Smooth muscle cell (in vitro differentiated cells): ENCODE results near the gene ETAA1. TPM values are rescaled to one million over a fixed set of nuclear protein-coding genes. Genes with fewer than 3 reads are reported as not detected.
A peak's percentile ranks its signal among the peaks of the same experiment; 100 is the strongest.

Source experiments
- DNase-seq: peaks from one replicate; lab custom pipeline; 2025; ENCODE audit not compliant: unreplicated experiment; lab: John Stamatoyannopoulos, UW
- H2AFZ ChIP-seq: fragments of 200-600 bp; sonication (generic); 2 replicates; pipeline ENCODE4 v1.6.0; 2016; ENCODE audit warnings: antibody characterized with exemption, low read depth, mild to moderate bottlenecking
- H3F3A ChIP-seq: fragments of 200-600 bp; sonication (generic); 2 replicates; pipeline ENCODE4 v1.6.0; 2017; ENCODE audit warnings: antibody characterized with exemption, low read depth
- H3K27ac ChIP-seq: fragments of 200-600 bp; sonication (generic); 2 replicates; pipeline ENCODE4 v1.5.1; 2016; ENCODE audit warnings: low read depth, mild to moderate bottlenecking
- H3K27me3 ChIP-seq: fragments of 200-600 bp; sonication (generic); 2 replicates; pipeline ENCODE4 v1.6.1; 2016; ENCODE audit warnings: low read depth, mild to moderate bottlenecking
- H3K36me3 ChIP-seq: fragments of 200-600 bp; sonication (generic); 2 replicates; pipeline ENCODE4 v1.5.1; 2016; ENCODE audit warnings: low read depth
- H3K4me1 ChIP-seq: fragments of 200-600 bp; sonication (generic); 2 replicates; pipeline ENCODE4 v1.5.1; 2016; ENCODE audit warnings: low read depth
- H3K4me2 ChIP-seq: fragments of 200-600 bp; sonication (generic); 2 replicates; pipeline ENCODE4 v1.6.0; 2016; ENCODE audit warnings: mild to moderate bottlenecking
- H3K4me3 ChIP-seq: fragments of 200-600 bp; sonication (generic); 2 replicates; pipeline ENCODE4 v1.5.1; 2016; ENCODE audit warnings: mild to moderate bottlenecking
- H3K79me2 ChIP-seq: fragments of 200-600 bp; sonication (generic); 2 replicates; pipeline ENCODE4 v1.6.0; 2016; ENCODE audit warnings: low read depth, mild to moderate bottlenecking
- H3K9ac ChIP-seq: fragments of 200-600 bp; sonication (generic); 2 replicates; pipeline ENCODE4 v1.6.0; 2016; ENCODE audit warnings: low read depth
- H3K9me3 ChIP-seq: fragments of 200-600 bp; sonication (generic); replicated peaks from 2 replicates; pipeline ENCODE4 v1.5.1; 2016; ENCODE audit warnings: low read depth
- H4K20me1 ChIP-seq: fragments of 200-600 bp; sonication (generic); 2 replicates; pipeline ENCODE4 v1.6.0; 2016; ENCODE audit warnings: low read depth
- CTCF ChIP-seq: fragments of 200-600 bp; sonication (generic); IDR thresholded peaks from 2 replicates; pipeline ENCODE4 v1.5.1; 2017; ENCODE audit warnings: borderline replicate concordance, mild to moderate bottlenecking, antibody characterized with exemption; ENCODE audit not compliant: insufficient read depth, poor library complexity, severe bottlenecking
- WGBS: methylation state at CpG from one replicate; pipeline ENCODE4 v1.1.7; 2016; ENCODE audit warnings: low lambda C conversion rate; 5-methylcytosine and 5-hydroxymethylcytosine counted together
- polyA plus RNA-seq: library from polyadenylated mRNA; unstranded; fragments of >200 nt; fragmentation: Nextera tagmentation; extraction: Ambion mirVana; gene quantifications from 2 replicates; pipeline ENCODE4 v1.2.1, GENCODE V29; 2016
- total RNA-seq: library from RNA; depleted of rRNA; stranded (reverse); fragments of >200 nt; gene quantifications from 2 replicates; pipeline ENCODE4 v1.2.3, GENCODE V29; 2014

ETAA1 gene
- total and polyA plus RNA-seq, 2 experiments from 2014 or later: 6.0 to 20.9 TPM

DNA sequence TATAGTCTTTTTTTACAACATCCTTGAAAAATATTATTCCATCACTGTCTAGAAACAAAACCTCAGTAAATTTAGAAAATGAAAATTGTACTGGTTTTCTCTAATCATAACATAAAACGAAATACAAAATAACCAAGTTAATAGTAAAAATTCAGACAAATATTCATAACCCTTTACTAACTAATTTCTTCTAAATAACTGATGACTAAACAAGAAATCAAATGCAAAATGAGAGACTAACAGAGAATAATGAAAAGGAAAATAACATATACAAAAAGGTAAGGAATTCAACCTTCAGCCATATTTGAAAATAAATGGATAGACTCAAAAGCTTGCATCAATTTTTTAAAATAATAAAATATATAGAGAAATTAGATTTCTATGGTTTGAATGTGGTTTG lies 18.6 kb upstream of the ETAA1 start:
- WGBS: 89% methylated on average over 1 of the region's 1 CpG
- Histone ChIP-seq H3K9me3 (no peaks in the 10 kb centered on the region), H3F3A (no peaks in the 10 kb centered on the region), H3K27ac (no peak overlapping the region), H3K4me1 (no peaks in the 10 kb centered on the region), H3K4me3 (no peak overlapping the region), H4K20me1 (no peaks in the 10 kb centered on the region), H3K9ac (no peak overlapping the region), H2AFZ (no peak overlapping the region), H3K4me2 (no peak overlapping the region), H3K36me3 (no peaks in the 10 kb centered on the region), H3K79me2 (no peaks in the 10 kb centered on the region), H3K27me3 (no peaks in the 10 kb centered on the region)
- TF ChIP-seq CTCF: no peak
- DNase-seq: no peak

DNA sequence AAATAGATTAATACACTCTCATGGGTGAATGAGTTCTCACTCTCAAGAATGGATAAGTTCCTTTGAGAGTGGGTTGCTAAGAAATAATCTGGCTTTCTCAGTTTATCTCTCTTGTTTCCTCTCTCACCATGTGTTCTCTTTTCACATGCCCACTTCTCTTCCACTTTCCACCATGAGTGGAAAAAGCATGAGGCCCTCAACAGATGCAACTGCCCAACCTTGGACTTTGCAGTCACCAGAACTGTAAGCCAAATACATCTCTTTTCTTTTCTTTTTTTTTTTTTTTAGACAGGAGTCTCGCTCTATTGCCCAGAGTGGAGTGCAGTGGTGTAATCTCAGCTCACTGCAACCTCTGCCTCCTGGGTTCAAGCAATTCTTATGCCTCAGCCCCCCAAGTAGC lies 18.1 kb upstream of the ETAA1 start:
- H3K4me1 ChIP-seq: no peaks in the 10 kb centered on the region
- WGBS: 95% methylated on average over 1 of the region's 1 CpG
- no peaks in the 10 kb centered on the region for H3K27me3 ChIP-seq
- no peaks in the 10 kb centered on the region for H3K9me3 ChIP-seq
- no peaks in the 10 kb centered on the region for H3K79me2 ChIP-seq
- H3K4me3 ChIP-seq: no peak overlapping the region
- no peak for DNase-seq
- H3K27ac ChIP-seq: no peak overlapping the region
- no peak overlapping the region for H3K9ac ChIP-seq
- H3F3A ChIP-seq: no peaks in the 10 kb centered on the region
- no peak overlapping the region for H2AFZ ChIP-seq
- no peaks in the 10 kb centered on the region for H4K20me1 ChIP-seq
- no peak for TF ChIP-seq CTCF
- H3K4me2 ChIP-seq: no peak overlapping the region
- no peaks in the 10 kb centered on the region for H3K36me3 ChIP-seq

- Histone ChIP-seq H3K36me3 (no peaks in the 10 kb centered on the region), H3K9ac (no peak overlapping the region), H4K20me1 (no peaks in the 10 kb centered on the region), H2AFZ (no peak overlapping the region), H3K4me1 (peaks cover under 1% of the 10 kb centered on the region), H3K79me2 (no peaks in the 10 kb centered on the region), H3K27ac (no peak overlapping the region), H3K9me3 (no peaks in the 10 kb centered on the region), H3K4me2 (no peak overlapping the region), H3K4me3 (no peak overlapping the region), H3F3A (no peaks in the 10 kb centered on the region), H3K27me3 (no peaks in the 10 kb centered on the region)
- TF ChIP-seq CTCF: no peak
- 93% methylated on average over 3 of the region's 3 CpGs for WGBS
- no peak for DNase-seq
These were observed 12.9 kb upstream of the ETAA1 start for GRCh38 chr2:67384123-67384822.

GRCh38 chr2:67388680-67389079 lies 8.5 kb upstream of the ETAA1 start:
- no peak for DNase-seq
- Histone ChIP-seq H3K4me1 (peaks cover 4% of the 10 kb centered on the region), H3F3A (no peaks in the 10 kb centered on the region), H3K27me3 (no peaks in the 10 kb centered on the region), H3K27ac (peak overlapping the region; percentile 14), H3K4me2 (no peak overlapping the region), H3K4me3 (no peak overlapping the region), H3K9ac (no peak overlapping the region), H3K36me3 (no peaks in the 10 kb centered on the region), H4K20me1 (no peaks in the 10 kb centered on the region), H3K79me2 (no peaks in the 10 kb centered on the region), H3K9me3 (no peaks in the 10 kb centered on the region), H2AFZ (peak overlapping the region; percentile 9)
- 89% methylated on average over 2 of the region's 2 CpGs for WGBS
- TF ChIP-seq CTCF: no peak
